ENCODE data around the gene GAPDHS.

GAPDHS gene

GRCh38 chr19:35533201-35533821 lies at the start of gene GAPDHS:
Gene GAPDHS (plus strand): TSS chr19:35533456. CDS start chr19:35533528, 72 bp downstream.
- H3K4me3 ChIP-seq (ENCODE audit: low read depth, low read length): no peak within 1 kb of the TSS
- TF ChIP-seq CTCF (IDR thresholded peaks at IDR 0.05; ENCODE audit: low read depth, low read length): no peak

- TF ChIP-seq CTCF (IDR thresholded peaks at IDR 0.05; ENCODE audit: low read depth, low read length): no peak
- no peak overlapping the region for H3K4me3 ChIP-seq (ENCODE audit: low read depth, low read length)
Measured at GRCh38 chr19:35484252-35485036, 48.8 kb upstream of the GAPDHS start.

- no peak for TF ChIP-seq CTCF (IDR thresholded peaks at IDR 0.05; ENCODE audit: low read depth, low read length)
- no peak overlapping the region for H3K4me3 ChIP-seq (ENCODE audit: low read depth, low read length)
Measured at GRCh38 chr19:35486268-35486708, 47.0 kb upstream of the GAPDHS start.

GRCh38 chr19:35487656-35488182 lies 45.5 kb upstream of the GAPDHS start:
- no peak for TF ChIP-seq CTCF (IDR thresholded peaks at IDR 0.05; ENCODE audit: low read depth, low read length)
- H3K4me3 ChIP-seq (ENCODE audit: low read depth, low read length): no peak overlapping the region

GRCh38 chr19:35488677-35489076 lies 44.6 kb upstream of the GAPDHS start:
- TF ChIP-seq CTCF (IDR thresholded peaks at IDR 0.05; ENCODE audit: low read depth, low read length): no peak
- no peak overlapping the region for H3K4me3 ChIP-seq (ENCODE audit: low read depth, low read length)

GRCh38 chr19:35490364-35490763 lies 42.9 kb upstream of the GAPDHS start, which contains the start of gene KRTDAP:
Gene KRTDAP (minus strand): TSS chr19:35490464. CDS start chr19:35490442, 22 bp downstream.
- TF ChIP-seq CTCF (IDR thresholded peaks at IDR 0.05; ENCODE audit: low read depth, low read length): no peak
- H3K4me3 ChIP-seq (ENCODE audit: low read depth, low read length): no peak within 1 kb of the TSS

All from WI38 (cell line).